Stomach (tissue), 9 donors: ENCODE results near the gene PDE3A. TPM values are rescaled to one million over a fixed set of nuclear protein-coding genes. Genes with fewer than 3 reads are reported as not detected.

ENCODE experiments used
- DNase-seq, 2 donors: peaks; one replicate each; pipeline versions ENCODE4 v3.0.0 to v3.0.0-alpha.2; 2013 to 2019
- H3K27ac ChIP-seq, 5 donors: fragments of 200-600 bp in 4 of 5; sonication (generic) in 4 of 5; one replicate each; pipeline ENCODE4 v1.5.1; 2013 to 2019; ENCODE audit warnings: mild to moderate bottlenecking in 1 of 5, moderate library complexity in 1 of 5
- H3K27me3 ChIP-seq, 3 donors: fragments of 200-600 bp; sonication (generic); one replicate each; pipeline ENCODE4 v1.5.1; 2017 to 2019; ENCODE audit warnings: mixed run types in 1 of 3
- H3K36me3 ChIP-seq, 4 donors: fragments of 200-600 bp; sonication (generic); 1 replicate in 3 of 4; 2 replicates in 1 of 4; pipeline ENCODE4 v1.5.1; 2016 to 2019
- H3K4me1 ChIP-seq, 4 donors: fragments of 200-600 bp; sonication (generic); one replicate each; pipeline ENCODE4 v1.5.1; 2016 to 2019
- H3K4me3 ChIP-seq, 4 donors: fragments of 200-600 bp; sonication (generic) in 3 of 4; one replicate each; pipeline ENCODE4 v1.5.1; 2016 to 2019; ENCODE audit warnings: mild to moderate bottlenecking in 1 of 4
- H3K9me3 ChIP-seq, 4 donors: fragments of 200-600 bp; sonication (generic); one replicate each; pipeline ENCODE4 v1.5.1; 2016 to 2019
- EP300 ChIP-seq: sonication (generic); formaldehyde crosslinking; IDR thresholded peaks from one replicate; pipeline ENCODE4 v1.6.1; 2017; ENCODE audit warnings: antibody characterized with exemption
- POLR2A ChIP-seq, 4 donors: fragments of 450-650 bp; IDR thresholded peaks; one replicate each; pipeline ENCODE4 v1.6.1; 2016; ENCODE audit warnings: antibody characterized with exemption in 4 of 4, control low read depth in 2 of 4, mild to moderate bottlenecking in 1 of 4, moderate library complexity in 1 of 4
- POLR2AphosphoS5 ChIP-seq, 3 donors: sonication (generic); formaldehyde crosslinking; IDR thresholded peaks; one replicate each; pipeline ENCODE4 v1.6.1; 2016; ENCODE audit warnings: antibody characterized with exemption in 3 of 3
- WGBS, 5 donors: extraction: QIAGEN DNeasy Blood & Tissue Kit in 3 of 5; methylation state at CpG; one replicate each; pipeline versions ENCODE4 v1.1.5 to v1.1.7; 2013 to 2018; 5-methylcytosine and 5-hydroxymethylcytosine counted together
- intact Hi-C: fragments of 100-400 bp; cut with DNase I; formaldehyde crosslinking; loops from one replicate; pipeline ENCODE4 v1.15.1; 2023; ENCODE audit warnings: low total_unique reads
- polyA plus RNA-seq, 3 donors: library from polyadenylated mRNA; stranded (reverse); fragments of 200-250 nt; gene quantifications; one replicate each; pipeline ENCODE4 v1.2.3, GENCODE V29; 2013
- total RNA-seq, 5 donors: library from RNA; depleted of rRNA; stranded (reverse); fragments of >200 nt; gene quantifications; one replicate each; pipeline versions ENCODE4 v1.1.0 to v1.2.3, GENCODE V29; 2014 to 2016
- TF ChIP-seq, protein P1 (sequence below), 7 experiments: fragments of 450-650 bp in 4 of 7; fragments of 200-600 bp in 3 of 7; sonication (generic) in 3 of 7; IDR thresholded peaks; one replicate each; pipeline ENCODE4 v1.5.1; 2016 to 2019; ENCODE audit warnings: antibody characterized with exemption in 7 of 7, control low read depth in 2 of 7, mild to moderate bottlenecking in 1 of 7
- donor health status: healthy with polysubstance abuse.
- donor health status: Bipolar disorder and iron deficiency.
- donor health status: healthy.

PDE3A gene
- total and polyA plus RNA-seq, 8 donors: 0.19 to 50.9 (median 12.0) TPM

DNA sequence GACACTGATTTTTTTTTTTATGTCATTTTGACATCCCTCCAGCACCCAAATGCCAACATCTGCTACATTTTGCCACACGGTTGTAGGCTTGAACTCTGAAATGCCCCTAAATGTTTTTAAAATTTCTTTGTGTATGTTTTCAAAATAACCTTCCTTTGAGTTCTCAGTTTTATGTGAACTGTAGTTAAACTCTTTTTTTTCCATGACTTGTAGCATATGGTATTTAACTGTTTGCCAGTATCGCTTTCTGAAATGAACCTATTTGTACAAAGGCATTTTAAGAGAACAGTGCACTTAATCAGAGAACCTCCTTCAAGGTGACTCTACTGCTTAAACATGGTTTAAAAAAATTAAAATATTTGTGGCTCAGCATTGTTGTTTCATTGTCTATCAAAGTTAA lies 61.5 kb downstream of the PDE3A start:
- TF ChIP-seq POLR2A (IDR thresholded peaks at IDR 0.05): no peak
- 57 to 72% (median 68%) methylated on average over 2 of the region's 2 CpGs for WGBS, 5 donors
- Histone ChIP-seq H3K27me3 (no peaks in the 10 kb centered on the region), H3K36me3 (no peaks in the 10 kb centered on the region), H3K4me3 (no peak overlapping the region), H3K9me3 (no peaks in the 10 kb centered on the region), H3K4me1 (peaks cover 0 to 17% (median 0%) of the 10 kb centered on the region in 4 donors), H3K27ac (no peak overlapping the region)
- intact Hi-C loops: no loop called here
- DNase-seq: peak in 1 of 2 donors; percentile 26

DNA sequence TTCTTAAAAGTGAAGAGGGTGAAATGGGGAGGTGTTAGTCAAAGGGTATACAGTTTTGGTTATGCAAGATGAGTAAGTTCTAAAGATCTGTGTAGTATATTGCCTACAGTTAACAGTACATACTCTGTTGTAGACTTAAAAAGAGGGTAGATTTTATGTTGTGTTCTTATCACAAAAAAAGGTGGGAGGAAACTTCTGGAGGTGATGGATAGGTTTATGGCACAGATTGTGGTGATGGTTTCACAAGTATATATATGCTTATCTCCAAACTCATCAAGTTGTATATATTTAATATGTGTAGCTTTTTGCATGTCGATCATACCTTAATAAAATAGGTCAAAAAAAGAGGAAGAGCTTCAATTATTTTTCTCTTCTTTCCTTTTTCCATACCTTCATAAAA lies 64.0 kb downstream of the PDE3A start:
- intact Hi-C loops: no loop called here
- DNase-seq: no peak
- Histone ChIP-seq H3K27ac (no peak overlapping the region), H3K36me3 (no peaks in the 10 kb centered on the region), H3K4me1 (peaks cover 0 to 12% (median 0%) of the 10 kb centered on the region in 4 donors), H3K4me3 (no peak overlapping the region), H3K9me3 (no peaks in the 10 kb centered on the region), H3K27me3 (no peaks in the 10 kb centered on the region)
- 72 to 80% (median 78%) methylated on average over 1 of the region's 1 CpG for WGBS, 5 donors
- TF ChIP-seq POLR2AphosphoS5 (IDR thresholded peaks at IDR 0.05): no peak
- no peak for TF ChIP-seq EP300
- TF ChIP-seq, protein P1, sequence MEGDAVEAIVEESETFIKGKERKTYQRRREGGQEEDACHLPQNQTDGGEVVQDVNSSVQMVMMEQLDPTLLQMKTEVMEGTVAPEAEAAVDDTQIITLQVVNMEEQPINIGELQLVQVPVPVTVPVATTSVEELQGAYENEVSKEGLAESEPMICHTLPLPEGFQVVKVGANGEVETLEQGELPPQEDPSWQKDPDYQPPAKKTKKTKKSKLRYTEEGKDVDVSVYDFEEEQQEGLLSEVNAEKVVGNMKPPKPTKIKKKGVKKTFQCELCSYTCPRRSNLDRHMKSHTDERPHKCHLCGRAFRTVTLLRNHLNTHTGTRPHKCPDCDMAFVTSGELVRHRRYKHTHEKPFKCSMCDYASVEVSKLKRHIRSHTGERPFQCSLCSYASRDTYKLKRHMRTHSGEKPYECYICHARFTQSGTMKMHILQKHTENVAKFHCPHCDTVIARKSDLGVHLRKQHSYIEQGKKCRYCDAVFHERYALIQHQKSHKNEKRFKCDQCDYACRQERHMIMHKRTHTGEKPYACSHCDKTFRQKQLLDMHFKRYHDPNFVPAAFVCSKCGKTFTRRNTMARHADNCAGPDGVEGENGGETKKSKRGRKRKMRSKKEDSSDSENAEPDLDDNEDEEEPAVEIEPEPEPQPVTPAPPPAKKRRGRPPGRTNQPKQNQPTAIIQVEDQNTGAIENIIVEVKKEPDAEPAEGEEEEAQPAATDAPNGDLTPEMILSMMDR (IDR thresholded peaks at IDR 0.05): no peak
- TF ChIP-seq POLR2A (IDR thresholded peaks at IDR 0.05): no peak

DNA sequence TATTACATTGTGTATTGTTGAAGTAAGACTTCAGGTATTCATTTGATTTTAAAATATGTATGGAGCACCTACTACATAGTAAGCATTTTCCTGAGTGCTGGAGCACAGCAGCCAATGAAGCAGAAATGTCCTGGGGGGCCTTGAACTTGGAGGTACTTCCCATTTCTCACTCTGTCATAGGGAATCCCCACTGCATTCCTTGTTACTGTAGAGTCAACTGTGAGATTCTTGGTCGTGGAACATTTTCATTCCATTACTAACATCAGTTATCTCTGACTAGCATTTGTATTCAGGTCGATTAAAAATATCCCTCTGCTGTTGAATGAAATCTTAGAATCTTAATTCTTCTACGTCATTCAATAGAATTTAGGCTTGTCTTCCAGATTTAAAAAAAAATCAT lies 66.7 kb downstream of the PDE3A start:
- intact Hi-C loops: no loop called here
- Histone ChIP-seq H3K4me1 (peaks cover 0 to 21% (median 0%) of the 10 kb centered on the region in 4 donors), H3K36me3 (no peaks in the 10 kb centered on the region), H3K4me3 (no peak overlapping the region), H3K27me3 (no peaks in the 10 kb centered on the region), H3K9me3 (no peaks in the 10 kb centered on the region), H3K27ac (no peak overlapping the region)
- TF ChIP-seq POLR2AphosphoS5 (IDR thresholded peaks at IDR 0.05) (no peak), EP300 (no peak), POLR2A (IDR thresholded peaks at IDR 0.05) (no peak)
- TF ChIP-seq, protein P1 (IDR thresholded peaks at IDR 0.05): no peak
- DNase-seq: no peak
- WGBS, 5 donors: 39 to 76% (median 64%) methylated on average over 3 of the region's 3 CpGs

DNA sequence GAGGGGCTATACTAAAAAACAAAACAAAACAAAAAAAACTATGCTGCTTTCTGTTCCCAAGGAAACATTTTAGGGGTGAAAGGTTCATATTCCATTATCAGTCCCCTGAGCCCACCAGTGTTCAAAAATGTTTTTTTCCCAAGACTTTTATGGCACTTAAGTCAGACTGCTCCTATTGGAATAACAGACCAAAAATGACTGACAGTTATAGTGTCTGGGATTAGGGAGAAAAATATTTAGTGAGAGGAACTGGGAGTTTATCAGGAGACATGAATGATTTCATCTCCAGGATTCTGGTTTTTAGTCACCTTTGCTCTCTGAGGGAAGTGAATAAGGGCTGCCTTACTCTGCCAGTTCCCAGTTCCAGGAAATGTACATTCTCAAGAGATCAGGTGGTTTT lies 68.0 kb downstream of the PDE3A start:
- no peak overlapping the region for H3K4me3 ChIP-seq
- intact Hi-C loops: no loop called here
- H3K27me3 ChIP-seq: no peaks in the 10 kb centered on the region
- no peaks in the 10 kb centered on the region for H3K36me3 ChIP-seq
- peaks cover 0 to 21% (median 0%) of the 10 kb centered on the region in 4 donors for H3K4me1 ChIP-seq
- DNase-seq: peak in 1 of 2 donors; percentile 23
- no peaks in the 10 kb centered on the region for H3K9me3 ChIP-seq
- TF ChIP-seq POLR2AphosphoS5 (IDR thresholded peaks at IDR 0.05) (no peak), POLR2A (IDR thresholded peaks at IDR 0.05) (no peak), EP300 (no peak)
- TF ChIP-seq, protein P1 (IDR thresholded peaks at IDR 0.05): no peak
- H3K27ac ChIP-seq: no peak overlapping the region

DNA sequence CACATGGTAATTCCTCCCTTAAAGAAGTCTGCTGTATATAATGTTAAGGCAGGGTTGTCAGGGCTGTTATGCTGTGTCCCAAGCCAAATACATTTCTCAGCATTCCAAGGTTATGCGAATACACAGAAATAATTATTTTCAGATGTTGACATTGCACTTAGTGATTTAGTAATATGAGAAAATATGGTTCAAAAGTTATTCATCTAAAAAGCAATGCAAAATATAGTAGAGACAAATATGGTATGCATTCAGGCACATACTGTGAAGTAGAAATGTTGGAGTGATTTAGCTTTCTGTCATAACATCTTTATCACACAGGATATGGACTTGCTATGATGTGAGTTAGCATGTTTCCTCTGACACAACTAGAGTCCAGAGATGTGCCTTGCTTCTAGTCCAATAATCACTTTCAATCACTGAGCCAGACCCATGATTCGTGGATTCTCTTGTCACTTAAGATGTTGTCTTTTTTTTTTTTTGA lies 70.0 kb downstream of the PDE3A start:
- Histone ChIP-seq H3K4me3 (no peak overlapping the region), H3K27me3 (no peaks in the 10 kb centered on the region), H3K36me3 (no peaks in the 10 kb centered on the region), H3K9me3 (no peaks in the 10 kb centered on the region), H3K4me1 (peaks cover 0 to 20% (median 0%) of the 10 kb centered on the region in 4 donors), H3K27ac (no peak overlapping the region)
- 57 to 79% (median 70%) methylated on average over 2 of the region's 2 CpGs for WGBS, 5 donors
- intact Hi-C loops: no loop called here
- no peak for TF ChIP-seq POLR2AphosphoS5 (IDR thresholded peaks at IDR 0.05)
- no peak for TF ChIP-seq POLR2A (IDR thresholded peaks at IDR 0.05)
- TF ChIP-seq EP300: no peak
- DNase-seq: peak in 1 of 2 donors; percentile 77
